IPS-15b (cell line): ENCODE measurements around the gene SLC2A6.

Experiments
- H3K27me3 ChIP-seq: one replicate; pipeline ENCODE4 v1.6.1; 2013; ENCODE audit warnings: low read length; ENCODE audit not compliant: control insufficient read depth, insufficient read depth
- H3K36me3 ChIP-seq: one replicate; pipeline ENCODE4 v1.6.1; 2013; ENCODE audit warnings: low read length; ENCODE audit not compliant: control insufficient read depth, insufficient read depth
- H3K4me1 ChIP-seq: one replicate; pipeline ENCODE4 v1.6.1; 2013; ENCODE audit warnings: mild to moderate bottlenecking, low read length; ENCODE audit not compliant: control insufficient read depth, insufficient read depth
- H3K4me3 ChIP-seq: one replicate; pipeline ENCODE4 v1.5.1; 2013; ENCODE audit warnings: low read depth, low read length
- H3K9ac ChIP-seq: one replicate; pipeline ENCODE4 v1.6.1; 2013; ENCODE audit warnings: low read depth, mild to moderate bottlenecking, low read length
- H3K9me3 ChIP-seq: one replicate; pipeline ENCODE4 v1.6.1; 2013; ENCODE audit warnings: mild to moderate bottlenecking, low read length; ENCODE audit not compliant: control insufficient read depth, insufficient read depth

SLC2A6 gene

DNA sequence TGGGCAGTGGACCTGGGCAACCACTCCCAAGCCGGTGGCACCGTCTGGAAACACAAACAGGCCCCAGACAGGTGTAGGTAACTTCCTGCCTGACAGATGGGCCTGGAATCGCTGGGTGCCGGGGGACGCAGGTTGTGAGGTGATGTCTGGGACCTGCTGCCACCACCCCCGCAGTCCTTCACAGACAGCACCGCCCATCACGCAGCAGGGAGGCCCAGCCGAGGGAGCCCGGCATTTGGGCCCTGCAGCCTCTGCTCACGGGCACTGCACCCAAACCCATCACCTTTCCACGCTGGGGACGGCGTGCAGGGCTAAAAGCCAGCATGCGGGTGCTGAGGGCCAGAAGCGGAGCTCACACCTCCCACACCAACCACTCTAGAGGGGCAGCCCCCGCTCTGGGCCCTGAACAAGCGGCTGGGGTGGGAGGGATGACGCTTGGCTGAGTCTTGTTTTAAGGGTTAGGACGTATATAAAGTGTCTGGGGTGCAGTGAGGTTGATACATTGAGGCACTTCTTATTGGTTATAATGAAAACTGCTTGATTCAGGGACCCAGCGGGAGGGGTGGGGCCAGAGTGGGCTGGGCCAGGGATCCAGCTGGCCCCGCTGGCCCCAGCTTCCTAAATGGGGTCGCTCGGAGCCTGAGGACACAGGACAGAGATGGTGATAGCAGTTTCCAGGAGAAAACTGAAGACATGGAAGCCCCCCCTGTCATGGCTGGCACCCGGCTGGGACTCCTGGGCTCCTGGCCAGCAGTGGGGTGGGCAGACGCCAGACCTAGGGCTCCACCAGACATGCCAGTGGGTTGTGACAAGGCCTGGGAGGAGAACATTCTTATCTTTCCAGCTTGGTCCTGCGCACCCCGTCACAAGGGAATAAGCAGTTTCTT is 34.6 kb upstream of the SLC2A6 start:
- peaks cover 2% of the 10 kb centered on the region for H3K4me1 ChIP-seq
- no peak overlapping the region for H3K9ac ChIP-seq
- H3K27me3 ChIP-seq, result no peaks in the 10 kb centered on the region
- H3K36me3 ChIP-seq, result no peaks in the 10 kb centered on the region
- no peaks in the 10 kb centered on the region for H3K9me3 ChIP-seq
- H3K4me3 ChIP-seq, result no peak overlapping the region

DNA sequence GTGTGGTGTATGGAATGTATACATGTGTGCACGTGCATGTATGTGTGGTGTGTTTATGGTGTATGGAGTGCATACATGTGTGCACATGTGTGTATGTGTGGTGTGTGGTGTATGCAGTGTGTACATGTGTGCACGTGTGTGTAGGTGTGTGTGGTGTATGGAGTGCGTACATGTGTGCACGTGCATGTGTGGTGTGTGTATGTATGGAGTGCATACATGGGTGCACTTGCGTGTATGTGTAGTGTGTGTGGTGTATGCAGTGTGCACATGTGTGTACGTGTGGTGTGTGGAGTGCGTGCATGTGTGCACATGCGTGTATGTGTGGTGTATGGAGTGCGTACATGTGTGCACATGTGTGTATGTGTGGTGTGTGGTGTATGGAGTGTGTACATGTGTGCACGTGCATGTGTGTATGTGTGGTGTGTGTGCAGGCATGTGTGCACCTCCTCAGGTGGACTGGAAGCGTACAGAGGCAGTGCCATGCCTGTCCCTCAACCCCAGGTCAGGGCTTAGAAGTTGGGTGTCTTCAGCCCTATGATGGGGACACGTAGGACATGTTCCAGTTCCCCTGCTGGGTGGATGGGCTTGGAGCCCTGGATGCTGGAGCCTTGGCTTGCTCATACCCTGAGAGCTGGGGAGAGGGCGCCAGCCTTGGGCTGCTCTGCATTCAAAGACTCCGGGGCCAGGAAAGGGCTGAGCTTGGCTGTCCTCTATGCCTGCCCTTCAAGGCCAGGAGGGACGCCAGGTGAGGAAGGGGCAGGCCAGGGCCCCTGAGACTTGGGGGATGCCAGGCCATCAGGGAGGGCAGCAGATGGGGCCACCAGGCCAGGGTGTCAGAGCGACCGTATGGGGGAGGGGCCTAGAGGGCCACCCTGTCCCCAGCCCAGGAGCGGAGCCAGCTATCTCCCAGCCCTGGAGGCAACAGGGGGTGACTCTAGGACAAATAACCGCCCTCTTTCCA is 33.6 kb upstream of the SLC2A6 start:
- Histone ChIP-seq H3K4me3 (no peak overlapping the region), H3K4me1 (peaks cover 2% of the 10 kb centered on the region), H3K27me3 (no peaks in the 10 kb centered on the region), H3K9ac (no peak overlapping the region), H3K9me3 (no peaks in the 10 kb centered on the region), H3K36me3 (no peaks in the 10 kb centered on the region)

DNA sequence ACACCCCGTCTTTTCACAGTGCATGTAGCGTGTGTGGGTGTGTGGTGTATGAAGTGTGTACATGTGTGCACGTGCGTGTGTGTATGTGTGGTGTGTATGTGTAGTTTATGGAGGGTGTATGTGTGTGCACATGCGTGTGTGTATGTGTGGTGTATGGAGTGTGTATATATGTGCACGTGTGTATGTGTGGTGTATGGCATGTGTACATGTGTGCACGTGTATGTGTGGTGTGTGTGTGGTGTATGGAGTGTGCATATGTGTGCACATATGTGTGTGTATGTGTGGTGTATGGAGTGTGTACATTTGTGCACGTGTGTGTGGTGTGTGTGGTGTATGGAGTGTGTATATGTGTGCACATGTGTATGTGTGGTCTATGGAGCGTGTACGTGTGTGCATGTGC is 32.7 kb upstream of the SLC2A6 start:
- Histone ChIP-seq H3K27me3 (no peaks in the 10 kb centered on the region), H3K4me1 (peaks cover 2% of the 10 kb centered on the region), H3K9me3 (no peaks in the 10 kb centered on the region), H3K4me3 (no peak overlapping the region), H3K9ac (no peak overlapping the region), H3K36me3 (no peaks in the 10 kb centered on the region)

DNA sequence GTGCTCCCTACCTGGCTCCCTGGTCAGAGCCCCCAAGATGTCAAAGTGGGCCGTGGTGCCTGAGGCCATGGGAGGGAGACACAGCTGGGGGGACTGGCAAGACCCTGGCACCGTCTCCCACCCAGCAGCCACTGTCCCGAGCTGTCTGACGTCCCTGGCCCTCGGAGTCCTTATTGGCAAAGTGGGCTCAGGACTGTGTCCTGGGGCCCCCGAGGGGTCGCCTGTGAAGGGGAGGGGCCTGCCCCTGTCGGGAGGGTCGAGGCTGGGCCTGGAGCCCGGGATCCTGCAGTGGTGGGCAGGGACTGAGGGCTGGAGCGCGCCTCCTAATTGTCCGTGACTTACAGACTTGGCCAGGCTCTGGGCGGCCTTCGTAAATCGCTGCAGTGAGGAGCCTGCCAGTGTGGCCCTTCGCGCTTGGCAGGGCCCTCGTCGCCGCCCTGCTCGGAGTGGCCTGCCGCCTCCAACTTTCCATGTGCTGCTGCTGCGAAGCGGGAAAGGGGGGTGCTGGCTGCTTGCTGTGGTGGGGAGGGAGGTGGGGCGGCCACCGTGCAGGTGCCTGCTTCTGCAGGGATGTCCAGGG is 32.1 kb upstream of the SLC2A6 start:
- Histone ChIP-seq H3K4me1 (peaks cover 2% of the 10 kb centered on the region), H3K9ac (no peak overlapping the region), H3K4me3 (no peak overlapping the region), H3K36me3 (no peaks in the 10 kb centered on the region), H3K9me3 (no peaks in the 10 kb centered on the region), H3K27me3 (no peaks in the 10 kb centered on the region)

DNA sequence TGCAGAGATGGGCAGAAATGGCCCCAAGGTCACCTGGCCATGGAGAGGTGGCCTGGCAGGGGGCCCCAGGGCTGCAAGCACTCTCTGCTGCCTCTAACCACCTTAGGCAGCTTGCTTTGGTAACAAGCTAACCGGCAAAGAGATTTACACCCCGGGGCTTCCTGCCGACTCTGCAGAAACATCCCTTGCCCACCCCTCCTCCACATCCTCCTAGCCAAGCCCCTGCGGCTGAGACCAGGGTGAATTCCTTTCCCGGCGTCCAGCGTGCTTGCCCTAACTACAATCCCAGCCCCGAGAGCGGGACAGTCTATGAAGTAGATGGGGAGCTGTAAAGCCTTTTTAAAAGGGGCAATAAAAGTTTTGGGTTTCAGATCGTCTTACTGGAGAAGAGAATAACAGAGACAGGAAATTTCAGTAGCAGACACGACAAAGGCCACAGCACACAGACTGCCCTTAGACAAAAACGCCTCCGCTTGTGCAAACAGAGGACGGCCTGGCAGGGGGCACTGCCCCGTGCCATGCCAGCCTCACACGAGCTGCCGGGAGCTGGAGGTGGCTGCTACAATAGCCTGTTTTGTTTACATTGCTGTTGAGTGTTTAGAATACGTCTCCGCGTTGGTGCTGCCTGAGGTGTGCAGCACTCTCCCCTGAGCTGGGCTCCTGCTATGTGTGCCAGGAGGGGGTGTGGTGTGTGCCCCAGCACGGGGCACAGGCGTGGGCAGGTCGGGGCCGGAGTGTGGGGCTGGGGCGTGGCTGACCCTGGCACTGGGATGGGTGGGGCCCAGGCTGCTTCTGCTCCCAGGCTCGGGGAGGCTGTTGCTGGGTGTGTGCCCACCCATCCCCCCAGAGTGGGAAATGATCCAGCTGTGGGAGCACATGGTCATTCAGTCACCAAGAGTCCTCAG is 30.5 kb upstream of the SLC2A6 start:
- no peak overlapping the region for H3K9ac ChIP-seq
- no peaks in the 10 kb centered on the region for H3K9me3 ChIP-seq
- H3K4me1 ChIP-seq, result peaks cover 2% of the 10 kb centered on the region
- no peaks in the 10 kb centered on the region for H3K27me3 ChIP-seq
- H3K4me3 ChIP-seq, result no peak overlapping the region
- H3K36me3 ChIP-seq, result no peaks in the 10 kb centered on the region

DNA sequence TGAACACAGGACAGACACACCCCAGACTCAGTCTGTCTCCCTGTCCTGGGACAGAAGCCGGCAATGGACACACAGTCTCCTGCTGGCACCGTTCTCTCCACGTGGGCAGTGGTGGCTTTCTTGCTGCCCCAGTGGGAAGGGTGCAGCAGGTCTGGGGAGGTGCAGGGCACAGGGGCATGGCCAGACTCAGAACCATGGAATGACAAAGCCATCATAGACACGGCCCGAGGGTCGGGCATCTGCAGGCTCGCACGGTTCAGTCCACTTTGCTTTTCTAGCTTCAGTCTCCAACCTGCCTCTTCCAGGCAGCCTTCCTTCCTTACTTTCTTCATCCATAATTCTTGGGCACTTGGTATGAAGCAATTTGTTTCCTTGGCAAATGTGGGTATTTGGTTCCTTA is 29.1 kb upstream of the SLC2A6 start:
- H3K4me1 ChIP-seq, result peaks cover 2% of the 10 kb centered on the region

DNA sequence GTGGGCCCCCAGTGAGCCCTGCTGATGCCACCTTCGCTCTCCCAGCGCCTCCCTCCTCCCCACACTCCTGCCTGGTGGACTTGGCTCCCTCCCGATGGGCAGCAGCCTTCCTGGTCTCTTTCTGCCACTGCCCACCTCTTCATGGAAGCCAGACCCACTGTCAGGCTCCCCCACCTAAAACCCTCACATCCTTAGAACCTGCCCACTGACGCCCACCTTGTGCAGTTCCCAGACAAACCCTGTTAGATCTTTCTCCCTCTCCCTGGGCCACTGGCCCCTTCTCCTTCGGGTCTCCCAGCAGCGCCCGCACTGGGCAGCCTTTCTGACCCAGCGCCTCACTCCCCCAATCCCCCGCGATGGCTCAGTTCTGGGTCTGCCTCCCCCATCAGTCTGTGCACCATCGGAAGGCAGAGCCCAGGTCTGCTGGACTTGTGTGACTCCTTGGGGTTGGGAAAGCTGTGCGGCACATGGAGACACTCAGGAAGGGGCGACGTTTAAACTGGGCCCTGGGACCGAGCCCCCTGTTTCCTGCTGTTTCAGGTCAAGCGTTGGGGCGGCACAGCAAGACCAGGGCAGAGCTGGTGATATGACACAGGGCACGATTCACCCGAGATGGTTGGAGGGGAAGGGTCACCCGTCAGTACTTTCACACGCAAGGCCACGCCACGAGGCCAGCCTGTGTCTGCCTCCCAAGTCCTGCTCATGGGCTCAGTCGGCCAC is 28.5 kb upstream of the SLC2A6 start:
- Histone ChIP-seq H3K9me3 (no peaks in the 10 kb centered on the region), H3K4me3 (no peak overlapping the region), H3K4me1 (peaks cover 2% of the 10 kb centered on the region), H3K9ac (no peak overlapping the region), H3K36me3 (no peaks in the 10 kb centered on the region), H3K27me3 (no peaks in the 10 kb centered on the region)

More for the DNA sequence above, 29.1 kb upstream of the SLC2A6 start:
- H3K9me3 ChIP-seq, result no peaks in the 10 kb centered on the region
- H3K9ac ChIP-seq, result no peak overlapping the region
- no peak overlapping the region for H3K4me3 ChIP-seq
- no peaks in the 10 kb centered on the region for H3K36me3 ChIP-seq
- no peaks in the 10 kb centered on the region for H3K27me3 ChIP-seq

DNA sequence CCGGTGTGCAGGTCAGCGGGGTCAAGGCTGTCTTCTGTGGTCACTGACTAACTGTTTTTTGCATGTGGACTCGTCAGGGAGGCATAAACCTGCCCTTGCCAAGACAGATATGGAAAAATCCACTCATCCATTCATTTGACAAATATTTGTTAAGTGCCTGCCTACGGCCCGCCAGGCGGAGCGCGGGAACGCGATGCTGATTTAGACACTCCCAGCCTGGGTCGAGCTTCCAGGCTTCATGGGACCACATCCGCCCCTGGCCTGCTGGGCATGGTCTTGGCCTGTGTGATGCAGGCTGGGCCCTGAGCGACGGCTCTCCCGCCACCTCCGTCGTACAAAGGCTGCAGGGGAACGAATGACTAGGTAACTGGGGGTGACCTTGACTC is 27.7 kb upstream of the SLC2A6 start:
- H3K27me3 ChIP-seq, result no peaks in the 10 kb centered on the region
- H3K9ac ChIP-seq, result no peak overlapping the region
- no peaks in the 10 kb centered on the region for H3K9me3 ChIP-seq
- no peaks in the 10 kb centered on the region for H3K36me3 ChIP-seq
- no peak overlapping the region for H3K4me3 ChIP-seq
- H3K4me1 ChIP-seq, result peaks cover 2% of the 10 kb centered on the region

DNA sequence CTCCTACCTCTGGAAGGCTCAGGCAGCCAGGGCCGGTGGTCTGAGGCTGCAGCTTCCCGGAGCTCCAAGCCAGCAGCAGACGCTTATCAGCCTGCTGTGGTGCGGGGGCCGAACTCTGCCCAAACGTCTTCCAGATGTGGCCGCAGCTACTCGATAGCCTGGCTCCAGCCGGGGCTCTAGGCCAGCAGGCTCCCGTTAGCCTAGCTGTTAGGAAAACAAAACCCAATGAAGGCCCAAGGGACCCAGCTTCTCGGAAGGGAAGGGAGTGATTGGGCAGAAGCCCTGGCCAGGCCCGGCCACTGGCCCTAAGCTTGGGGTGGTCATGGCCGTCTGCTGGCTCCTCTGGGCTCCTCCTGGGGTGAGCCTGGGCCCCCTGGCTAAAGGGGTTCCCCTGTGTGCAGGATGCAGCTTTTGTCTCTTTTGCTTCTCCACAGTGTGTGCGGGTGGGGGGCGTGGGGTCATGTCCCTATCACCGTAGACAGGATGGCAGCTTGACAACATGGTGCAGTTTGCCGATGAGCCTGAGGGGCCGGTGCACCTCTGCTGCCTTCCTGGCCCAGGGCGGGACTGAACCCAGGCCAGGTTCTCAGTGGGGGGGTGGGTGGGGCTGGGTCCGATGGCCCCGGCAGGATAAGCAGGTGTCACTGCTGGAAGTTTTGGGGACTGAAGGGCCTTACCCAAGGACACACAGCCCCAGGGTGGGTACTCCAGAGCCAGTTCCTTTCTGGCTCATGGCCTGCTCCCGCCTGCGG is 27.2 kb upstream of the SLC2A6 start:
- Histone ChIP-seq H3K27me3 (no peaks in the 10 kb centered on the region), H3K9me3 (no peaks in the 10 kb centered on the region), H3K9ac (no peak overlapping the region), H3K36me3 (no peaks in the 10 kb centered on the region), H3K4me1 (peaks cover 2% of the 10 kb centered on the region), H3K4me3 (no peak overlapping the region)

DNA sequence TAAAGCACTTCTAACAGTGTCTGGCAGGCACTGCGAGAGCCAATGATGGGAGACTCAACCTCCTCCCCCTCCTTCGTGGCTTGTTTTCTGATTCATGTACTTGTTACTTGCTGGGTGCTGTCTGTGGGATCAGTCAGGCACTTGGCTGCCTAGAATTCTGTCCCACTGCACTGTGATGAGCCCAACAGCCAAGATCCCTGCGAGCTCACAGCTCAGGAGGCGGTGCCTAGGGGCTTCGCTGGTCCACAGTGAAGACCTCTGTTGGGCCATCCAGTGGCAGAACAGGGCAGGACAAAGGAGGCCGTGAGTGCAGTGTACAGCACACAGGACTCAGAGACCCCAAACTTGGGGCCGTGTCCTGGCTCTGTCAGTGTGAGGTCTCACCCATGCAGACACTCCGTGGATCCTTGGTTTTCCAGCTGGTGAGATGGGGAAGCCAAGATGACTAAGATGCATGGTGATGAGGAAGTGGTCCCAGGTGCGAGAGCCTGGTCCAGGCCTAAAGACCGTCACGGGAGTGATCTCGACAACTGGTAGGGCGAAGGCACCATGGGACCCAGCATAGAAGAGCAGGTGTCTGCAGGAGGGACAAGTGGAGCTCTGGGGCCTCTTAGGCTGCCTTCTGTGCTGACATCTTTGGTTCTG is 26.4 kb upstream of the SLC2A6 start:
- no peaks in the 10 kb centered on the region for H3K27me3 ChIP-seq

More for the DNA sequence above, 26.4 kb upstream of the SLC2A6 start:
- Histone ChIP-seq H3K9ac (no peak overlapping the region), H3K9me3 (no peaks in the 10 kb centered on the region), H3K4me3 (no peak overlapping the region), H3K36me3 (no peaks in the 10 kb centered on the region), H3K4me1 (peaks cover 2% of the 10 kb centered on the region)
